ENCODE measurements around the gene SDF2L1.
"Not testable (repeated sequence)": the region's sequence is repeated elsewhere in the genome, so short reads cannot be mapped to it uniquely, and the experiment has no call there.

SDF2L1 gene, protein sequence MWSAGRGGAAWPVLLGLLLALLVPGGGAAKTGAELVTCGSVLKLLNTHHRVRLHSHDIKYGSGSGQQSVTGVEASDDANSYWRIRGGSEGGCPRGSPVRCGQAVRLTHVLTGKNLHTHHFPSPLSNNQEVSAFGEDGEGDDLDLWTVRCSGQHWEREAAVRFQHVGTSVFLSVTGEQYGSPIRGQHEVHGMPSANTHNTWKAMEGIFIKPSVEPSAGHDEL

DNA sequence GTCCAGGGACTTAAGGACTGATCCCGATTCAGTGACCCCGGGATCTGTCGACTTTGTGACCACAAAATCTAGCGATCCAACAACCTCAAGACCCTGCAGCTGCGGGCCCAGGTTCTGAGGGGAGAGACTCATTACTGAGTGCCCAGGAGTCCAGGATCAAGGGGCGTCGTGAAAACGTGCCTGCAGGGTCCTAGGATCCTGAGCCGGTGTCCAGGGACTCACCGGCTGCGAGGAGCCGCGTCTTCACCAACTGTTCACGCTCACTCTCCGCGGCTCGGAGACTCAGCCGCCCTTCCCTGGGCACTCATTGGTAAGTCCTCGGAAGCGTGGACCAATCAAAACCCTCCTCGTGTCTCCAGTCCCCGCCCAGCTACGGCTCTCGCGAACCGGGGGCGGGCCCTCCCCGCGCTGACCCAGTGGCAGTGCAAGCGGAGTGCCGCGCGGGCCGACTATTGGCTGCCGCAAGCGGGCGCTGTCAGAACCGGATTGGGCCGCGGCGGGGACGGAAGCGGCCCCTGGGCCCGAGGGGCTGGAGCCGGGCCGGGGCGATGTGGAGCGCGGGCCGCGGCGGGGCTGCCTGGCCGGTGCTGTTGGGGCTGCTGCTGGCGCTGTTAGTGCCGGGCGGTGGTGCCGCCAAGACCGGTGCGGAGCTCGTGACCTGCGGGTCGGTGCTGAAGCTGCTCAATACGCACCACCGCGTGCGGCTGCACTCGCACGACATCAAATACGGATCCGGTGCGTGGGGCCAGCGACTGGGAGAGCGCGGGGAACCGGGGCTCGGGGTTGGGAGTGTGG is at the start of gene SDF2L1:
Gene SDF2L1 (plus strand): TSS at position 514 of the 795 bp plus-strand sequence. CDS start 35 bp downstream, at position 549.
- H3K4me3 ChIP-seq (ENCODE audit: low read depth, low read length) = peak within 1 kb of the TSS; percentile 97
- peak; percentile 100 for DNase-seq (ENCODE audit: low read depth)
- TF ChIP-seq, protein P1, sequence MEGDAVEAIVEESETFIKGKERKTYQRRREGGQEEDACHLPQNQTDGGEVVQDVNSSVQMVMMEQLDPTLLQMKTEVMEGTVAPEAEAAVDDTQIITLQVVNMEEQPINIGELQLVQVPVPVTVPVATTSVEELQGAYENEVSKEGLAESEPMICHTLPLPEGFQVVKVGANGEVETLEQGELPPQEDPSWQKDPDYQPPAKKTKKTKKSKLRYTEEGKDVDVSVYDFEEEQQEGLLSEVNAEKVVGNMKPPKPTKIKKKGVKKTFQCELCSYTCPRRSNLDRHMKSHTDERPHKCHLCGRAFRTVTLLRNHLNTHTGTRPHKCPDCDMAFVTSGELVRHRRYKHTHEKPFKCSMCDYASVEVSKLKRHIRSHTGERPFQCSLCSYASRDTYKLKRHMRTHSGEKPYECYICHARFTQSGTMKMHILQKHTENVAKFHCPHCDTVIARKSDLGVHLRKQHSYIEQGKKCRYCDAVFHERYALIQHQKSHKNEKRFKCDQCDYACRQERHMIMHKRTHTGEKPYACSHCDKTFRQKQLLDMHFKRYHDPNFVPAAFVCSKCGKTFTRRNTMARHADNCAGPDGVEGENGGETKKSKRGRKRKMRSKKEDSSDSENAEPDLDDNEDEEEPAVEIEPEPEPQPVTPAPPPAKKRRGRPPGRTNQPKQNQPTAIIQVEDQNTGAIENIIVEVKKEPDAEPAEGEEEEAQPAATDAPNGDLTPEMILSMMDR (IDR thresholded peaks at IDR 0.05; ENCODE audit: insufficient read depth, low read depth, low read length, missing control alignments) = no peak

DNA sequence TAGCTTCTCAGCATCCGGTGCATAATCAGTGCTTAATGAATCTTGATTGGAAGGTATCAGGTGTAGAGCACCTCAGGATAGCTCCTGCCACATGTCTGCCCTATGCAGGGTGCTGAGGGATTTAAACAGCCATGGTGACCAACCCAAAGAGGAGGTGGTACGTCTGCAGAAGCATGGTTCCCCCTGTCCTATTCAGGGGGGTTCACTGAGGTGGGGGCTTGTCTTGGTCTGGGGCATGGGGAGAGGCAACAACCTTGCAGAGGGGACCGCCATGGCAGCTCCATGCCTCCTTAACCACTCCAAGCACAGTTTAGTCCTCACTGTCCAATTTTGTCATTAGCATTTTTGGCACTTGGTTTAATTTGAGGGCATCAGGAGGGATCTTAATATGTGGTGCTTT is 49.7 kb upstream of the SDF2L1 start:
- TF ChIP-seq, protein P1 (IDR thresholded peaks at IDR 0.05; ENCODE audit: insufficient read depth, low read depth, low read length, missing control alignments) = no peak
- no peak overlapping the region for H3K4me3 ChIP-seq (ENCODE audit: low read depth, low read length)
- DNase-seq (ENCODE audit: low read depth) = no peak

DNA sequence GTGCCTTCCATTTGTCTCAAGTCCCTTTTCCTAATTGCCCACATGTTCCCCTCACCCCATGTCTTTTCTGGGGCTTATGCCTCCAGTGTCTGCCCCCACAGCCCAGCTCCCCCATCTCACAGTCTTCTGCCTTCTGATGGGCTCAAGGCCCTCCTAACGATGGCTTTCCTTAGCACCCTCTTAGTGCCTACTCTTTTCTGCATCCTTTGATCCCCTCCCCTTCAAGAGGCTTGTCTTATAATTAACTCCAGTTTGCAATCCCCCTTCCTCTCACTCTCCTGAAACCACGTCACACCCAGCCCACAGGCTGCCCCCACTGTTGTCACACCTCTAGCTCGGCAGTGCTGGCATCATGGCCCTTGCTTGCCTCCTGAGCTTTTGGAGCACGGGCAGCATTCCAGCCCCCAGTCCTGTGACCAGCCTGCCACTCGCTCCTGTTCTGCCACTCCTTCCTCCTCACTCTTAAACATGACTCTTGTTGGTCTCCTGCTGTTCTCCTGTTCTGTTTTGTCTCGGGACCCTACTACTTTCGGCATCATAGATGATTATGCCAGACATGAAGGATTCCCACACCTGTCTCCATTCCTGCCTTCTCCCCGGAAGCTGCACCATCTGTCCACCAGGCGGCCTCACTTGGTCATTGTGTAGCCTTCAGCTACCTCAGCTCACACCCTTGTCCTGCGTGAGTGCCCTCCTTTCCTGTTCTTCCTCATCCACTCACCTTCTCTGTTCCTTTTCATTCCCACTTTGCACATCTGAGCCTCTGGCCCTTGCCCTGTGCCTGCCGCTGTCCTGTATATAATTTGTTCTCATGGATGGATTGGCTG is 48.5 kb upstream of the SDF2L1 start:
- H3K4me3 ChIP-seq (ENCODE audit: low read depth, low read length) = no peak overlapping the region
- no peak for DNase-seq (ENCODE audit: low read depth)
- TF ChIP-seq, protein P1 (IDR thresholded peaks at IDR 0.05; ENCODE audit: insufficient read depth, low read depth, low read length, missing control alignments) = no peak

DNA sequence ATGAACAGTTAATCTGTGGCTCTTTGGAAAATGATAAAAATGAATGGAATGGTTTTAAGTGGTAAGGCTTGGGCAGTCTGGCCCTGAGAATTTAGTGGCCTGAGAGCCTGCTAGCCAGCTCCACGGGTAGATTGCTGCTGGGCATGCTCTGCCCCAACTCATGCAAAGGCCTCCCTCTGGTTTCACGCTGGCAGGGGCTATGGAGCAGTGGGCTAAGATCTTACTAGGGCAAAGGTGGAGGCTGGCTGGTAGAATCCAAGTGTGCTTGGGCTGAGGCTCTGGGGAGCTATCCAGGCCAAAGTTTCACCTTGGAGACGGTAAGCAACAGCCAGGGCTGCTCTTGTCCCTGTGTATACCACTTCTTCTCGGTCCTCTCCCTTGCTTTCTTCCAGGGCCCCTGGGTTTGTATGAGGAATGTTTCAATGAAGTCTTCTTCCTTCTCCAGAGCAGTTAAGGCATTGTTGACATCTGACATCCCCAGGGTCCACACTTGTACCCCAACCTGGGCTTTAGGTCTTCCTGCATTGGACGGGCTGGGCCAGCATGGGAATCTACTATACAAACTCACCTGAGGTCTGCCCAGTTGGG is 47.1 kb upstream of the SDF2L1 start:
- TF ChIP-seq, protein P1 (IDR thresholded peaks at IDR 0.05; ENCODE audit: insufficient read depth, low read depth, low read length, missing control alignments) = no peak
- DNase-seq (ENCODE audit: low read depth) = no peak
- no peak overlapping the region for H3K4me3 ChIP-seq (ENCODE audit: low read depth, low read length)

DNA sequence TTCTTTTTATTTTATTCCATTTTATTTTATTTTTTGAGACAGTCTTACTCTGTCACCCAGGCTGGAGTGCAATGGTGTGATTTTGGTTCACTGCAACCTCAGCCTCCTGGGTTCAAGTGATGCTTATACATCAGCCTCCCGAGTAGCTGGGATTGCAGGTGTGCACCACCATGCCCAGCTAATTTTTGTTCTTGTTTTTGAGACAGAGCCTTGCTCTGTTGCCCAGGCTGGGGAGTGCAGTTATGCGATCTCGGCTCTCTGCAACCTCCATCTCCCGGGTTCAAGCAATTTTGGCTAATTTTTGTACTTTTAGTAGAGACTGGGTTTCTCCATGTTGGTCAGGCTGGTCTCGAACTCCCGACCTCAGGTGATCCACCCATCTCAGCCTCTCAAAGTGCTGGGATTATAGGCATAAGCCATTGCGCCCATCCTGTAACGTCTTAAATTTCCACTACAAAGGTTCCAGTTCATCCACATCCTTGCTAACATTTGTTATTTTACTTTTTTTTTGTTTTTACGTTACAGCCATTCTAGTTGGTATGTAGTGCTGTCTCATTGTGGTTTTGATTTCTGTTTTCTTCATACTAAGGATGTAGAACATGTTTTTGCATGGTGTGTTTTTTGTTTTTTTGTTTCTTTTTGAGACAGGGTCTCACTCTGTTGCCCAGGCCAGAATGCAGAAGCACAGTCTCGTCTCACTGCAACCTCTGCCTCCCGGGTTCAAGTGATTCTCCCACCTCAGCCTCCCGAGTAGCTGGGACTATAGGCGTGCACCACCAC is 45.6 kb upstream of the SDF2L1 start:
- not testable (repeated sequence) for H3K4me3 ChIP-seq (ENCODE audit: low read depth, low read length); DNase-seq (ENCODE audit: low read depth)

DNA sequence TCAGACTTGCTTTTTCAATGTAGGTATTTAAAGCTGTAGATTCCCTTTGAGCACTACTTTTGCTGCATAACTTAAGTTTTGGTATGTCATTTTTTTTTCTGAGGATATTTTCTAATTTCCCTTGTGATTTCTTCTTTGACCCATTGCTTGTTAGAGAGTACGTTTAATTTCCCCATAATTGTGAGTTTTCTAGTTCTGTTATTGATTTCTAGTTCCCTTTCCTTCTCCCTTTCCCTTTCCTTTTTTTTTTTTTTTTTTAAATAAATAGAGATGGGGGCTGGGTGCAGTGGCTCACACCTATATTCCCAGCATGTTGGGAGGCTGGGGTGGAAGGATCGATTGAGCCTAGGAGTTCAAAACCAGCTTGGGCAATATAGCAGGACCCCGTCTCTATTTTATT is 43.8 kb upstream of the SDF2L1 start:
- no peak overlapping the region for H3K4me3 ChIP-seq (ENCODE audit: low read depth, low read length)
- no peak for DNase-seq (ENCODE audit: low read depth)
- TF ChIP-seq, protein P1 (IDR thresholded peaks at IDR 0.05; ENCODE audit: insufficient read depth, low read depth, low read length, missing control alignments) = no peak

All from GM12865 (cell line).